MM.1S (cell line): ENCODE measurements around the gene PLXNA2.

Experiments used
- CTCF ChIP-seq: fragments of 300-600 bp; sonication (generic); IDR thresholded peaks from 2 replicates; pipeline ENCODE4 v1.5.1; 2016; ENCODE audit warnings: antibody characterized with exemption, low read length, mixed read lengths
- EZH2 ChIP-seq: fragments of 300-600 bp; sonication (generic); optimal IDR thresholded peaks from 2 replicates; pipeline ENCODE3; 2017; ENCODE audit warnings: low read depth, mild to moderate bottlenecking, antibody characterized with exemption, low read length, mixed read lengths
- EZH2phosphoT487 ChIP-seq: fragments of 300-600 bp; sonication (generic); IDR thresholded peaks from 2 replicates; pipeline ENCODE4 v1.6.1; 2018; ENCODE audit warnings: antibody characterized with exemption, low read length

GRCh38 chr1:208007319-208007937 lies 236.8 kb downstream of the PLXNA2 start:
- TF ChIP-seq CTCF (no peak), EZH2 (no peak), EZH2phosphoT487 (no peak)
